Keratinocyte (primary cell): ENCODE data around the gene HOXA10. TPM values are rescaled to one million over a fixed set of nuclear protein-coding genes. Genes with fewer than 3 reads are reported as not detected.

ENCODE experiments used
- DNase-seq: peaks from one replicate; pipeline ENCODE4 v3.0.0-alpha.2; 2011; ENCODE audit warnings: low read depth, missing footprints, low spot score
- FAIRE-seq: peaks from 2 replicates; lab custom pipeline; 2011; peaks lifted over from hg19 to GRCh38; lab: Jason Lieb, UNC
- H2AFZ ChIP-seq: 2 replicates; pipeline ENCODE4 v1.6.0; 2012; ENCODE audit warnings: low read length, control low read depth, inconsistent platforms; ENCODE audit not compliant: control insufficient read depth
- H3K27ac ChIP-seq: 2 replicates; pipeline ENCODE4 v1.5.1; 2011; ENCODE audit warnings: low read length; ENCODE audit not compliant: control insufficient read depth, insufficient read depth
- H3K27me3 ChIP-seq: 3 replicates; pipeline ENCODE4 v1.6.0; 2011; ENCODE audit warnings: low read length; ENCODE audit not compliant: control insufficient read depth, insufficient read depth; ENCODE audit errors: extremely low read depth
- H3K36me3 ChIP-seq, 2 experiments: 2 replicates in 1 of 2; 3 replicates in 1 of 2; pipeline ENCODE4 v1.5.1; 2011; ENCODE audit warnings: low read length in 2 of 2, mild to moderate bottlenecking in 1 of 2; ENCODE audit not compliant: control insufficient read depth in 2 of 2, insufficient read depth in 2 of 2; ENCODE audit errors: extremely low read depth in 1 of 2
- H3K4me1 ChIP-seq: 3 replicates; pipeline ENCODE4 v1.5.1; 2011; ENCODE audit warnings: low read length; ENCODE audit not compliant: control insufficient read depth, insufficient read depth; ENCODE audit errors: extremely low read depth
- H3K4me2 ChIP-seq: 3 replicates; pipeline ENCODE4 v1.6.0; 2011; ENCODE audit warnings: low read depth, low read length; ENCODE audit not compliant: control insufficient read depth, insufficient read depth; ENCODE audit errors: extremely low read depth
- H3K4me3 ChIP-seq, 3 experiments: fragments of 200-600 bp in 1 of 3; sonication (generic) in 1 of 3; 2 replicates in 2 of 3; 3 replicates in 1 of 3; pipeline ENCODE4 v1.5.1; 2011 to 2016; ENCODE audit warnings: low read length in 3 of 3, mild to moderate bottlenecking in 3 of 3, control low read depth in 2 of 3, inconsistent platforms in 1 of 3, low read depth in 1 of 3, mixed read lengths in 1 of 3, mixed run types in 1 of 3, moderate library complexity in 1 of 3; ENCODE audit not compliant: control insufficient read depth in 2 of 3, insufficient read depth in 2 of 3; ENCODE audit errors: extremely low read depth in 1 of 3
- H3K79me2 ChIP-seq: 2 replicates; pipeline ENCODE4 v1.6.0; 2012; ENCODE audit warnings: low read length; ENCODE audit not compliant: control insufficient read depth, insufficient read depth
- H3K9ac ChIP-seq: 3 replicates; pipeline ENCODE4 v1.6.0; 2011; ENCODE audit warnings: low read length; ENCODE audit not compliant: control insufficient read depth, insufficient read depth; ENCODE audit errors: extremely low read depth
- H3K9me1 ChIP-seq: 3 replicates; pipeline ENCODE4 v1.6.0; 2011; ENCODE audit warnings: low read length; ENCODE audit not compliant: control insufficient read depth, insufficient read depth; ENCODE audit errors: extremely low read depth
- H3K9me3 ChIP-seq: 2 replicates; pipeline ENCODE4 v1.5.1; 2012; ENCODE audit warnings: low read depth, low read length; ENCODE audit not compliant: control insufficient read depth
- H4K20me1 ChIP-seq: 3 replicates; pipeline ENCODE4 v1.6.0; 2011; ENCODE audit warnings: low read length; ENCODE audit not compliant: control insufficient read depth, insufficient read depth; ENCODE audit errors: extremely low read depth
- EZH2 ChIP-seq: IDR thresholded peaks from one replicate; pipeline ENCODE4 v1.6.1; 2012; ENCODE audit warnings: inconsistent platforms, mild to moderate bottlenecking, low read length, moderate library complexity
- dilution Hi-C: fragments of 300-500 bp; cut with MboI; formaldehyde crosslinking; loops from one replicate; pipeline ENCODE4 v1.7.0; 2020; ENCODE audit warnings: low sequenced_read_pairs; ENCODE audit not compliant: extremely low pct_ligation_motif_present
- polyA plus RNA-seq, 5 experiments: library from polyadenylated mRNA; depleted of rRNA in 3 of 5; stranded (reverse) in 3 of 5; stranded (forward) in 1 of 5; unstranded in 1 of 5; fragments of >200 nt; gene quantifications; 1 replicate in 1 of 5; 2 replicates in 3 of 5; 3 replicates in 1 of 5; pipeline versions ENCODE4 v1.2.1 to v1.2.3, GENCODE V29; 2011 to 2012; ENCODE audit warnings: missing spikeins in 2 of 5, low read depth in 1 of 5, low replicate concordance in 1 of 5
- TF ChIP-seq, protein P1 (sequence below), 3 experiments: IDR thresholded peaks in 1 of 3; conservative IDR thresholded peaks in 1 of 3; optimal IDR thresholded peaks in 1 of 3; 2 replicates in 2 of 3; 3 replicates in 1 of 3; pipeline versions ENCODE3 to v1.5.1; 2011; ENCODE audit warnings: low read length in 3 of 3, mild to moderate bottlenecking in 3 of 3, moderate library complexity in 2 of 3, control low read depth in 1 of 3, inconsistent platforms in 1 of 3; ENCODE audit not compliant: insufficient read depth in 2 of 3; ENCODE audit errors: extremely low read depth in 1 of 3

Gene HOXA10
- polyA plus RNA-seq, 1 donor (not counting 4 experiments of a cell fraction or from before 2014, with no cell fraction given), result 2.4 TPM

DNA sequence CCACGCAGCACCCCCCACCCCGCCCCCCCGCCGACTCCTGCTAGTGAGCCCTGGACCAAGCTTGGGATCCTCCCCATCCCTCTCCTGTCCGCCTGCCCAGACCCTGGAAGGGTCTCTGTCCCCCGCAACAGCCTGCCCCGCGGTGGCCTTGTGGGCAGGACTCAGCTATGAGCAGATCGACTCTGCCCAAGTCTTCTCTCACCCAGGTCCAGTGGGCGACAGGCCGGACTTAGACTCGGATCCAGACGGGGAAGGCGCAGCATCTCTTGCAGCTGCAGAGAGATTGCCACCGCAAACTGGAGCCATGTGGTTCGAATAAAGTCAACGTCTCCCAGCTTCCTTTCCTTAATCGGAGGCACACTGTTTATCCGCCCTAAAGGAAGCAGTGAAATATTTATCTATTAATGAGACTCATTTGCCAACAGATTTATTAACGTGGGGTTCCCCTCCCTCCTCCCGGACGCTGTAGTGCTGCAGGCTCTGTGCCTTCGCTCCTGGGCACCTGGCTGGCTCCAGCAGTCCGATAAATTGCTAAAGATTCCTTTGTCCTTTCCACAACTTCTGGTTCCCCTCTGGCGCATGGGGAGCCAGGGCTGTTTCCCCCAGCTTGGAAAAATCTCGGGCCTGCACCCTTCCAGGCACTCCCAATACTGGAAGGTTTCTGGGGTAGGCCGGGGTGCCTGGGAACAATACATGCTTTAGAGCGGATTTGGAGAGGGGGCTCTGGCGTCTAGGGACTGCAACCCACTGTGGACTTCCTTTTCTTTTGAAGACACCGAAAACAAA is 17.0 kb downstream of the HOXA10 start:
- Histone ChIP-seq H3K27me3 (no peaks in the 10 kb centered on the region), H3K79me2 (peaks cover 39% of the 10 kb centered on the region), H3K9me3 (no peaks in the 10 kb centered on the region), H3K4me2 (peak overlapping the region; percentile 98), H4K20me1 (no peaks in the 10 kb centered on the region), H3K4me1 (peaks cover 76% of the 10 kb centered on the region), H2AFZ (peak overlapping the region; percentile 87), H3K9me1 (no peaks in the 10 kb centered on the region), H3K36me3 (no peaks in the 10 kb centered on the region), H3K27ac (peak overlapping the region; percentile 87), H3K9ac (peak overlapping the region; percentile 90), H3K4me3 (peak overlapping the region; percentile 55 to 94 (median 80))
- no peak for TF ChIP-seq EZH2
- no peak for DNase-seq
- dilution Hi-C loops, result no loop called here
- FAIRE-seq, result no peak

DNA sequence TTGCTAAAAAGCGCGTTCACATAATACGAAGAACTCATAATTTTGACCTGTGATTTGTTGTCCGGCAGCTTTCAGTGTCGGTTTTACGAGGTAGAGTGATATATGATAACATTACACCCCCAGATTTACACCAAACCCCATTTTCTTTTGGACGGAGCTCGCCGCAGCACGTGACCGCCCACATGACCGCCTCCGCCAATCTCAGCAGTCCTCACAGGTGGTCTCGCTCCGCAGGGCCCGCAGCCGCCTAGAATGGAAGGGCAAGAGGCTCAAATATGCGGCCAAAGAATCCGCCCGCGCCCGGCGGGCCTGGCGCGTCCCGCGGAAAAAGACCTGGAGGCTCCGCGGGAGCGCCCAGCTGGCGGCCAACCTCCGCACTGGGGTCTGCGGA is 17.6 kb downstream of the HOXA10 start, which contains the start of gene HOXA7:
TSS of gene HOXA7 (minus strand) at position 168 of the 391 bp plus-strand sequence. CDS start at position 38, 130 bp downstream.
- H3K9ac ChIP-seq, result peak within 1 kb of the TSS; percentile 90
- H3K4me2 ChIP-seq, result peak within 1 kb of the TSS; percentile 98
- peaks cover 78% of the 10 kb centered on the region for H3K4me1 ChIP-seq
- H3K9me3 ChIP-seq, result no peaks in the 10 kb centered on the region
- no peaks in the 10 kb centered on the region for H3K36me3 ChIP-seq
- no peaks in the 10 kb centered on the region for H4K20me1 ChIP-seq
- dilution Hi-C loops, result no loop called here
- peak within 1 kb of the TSS; percentile 90 for H2AFZ ChIP-seq
- no peaks in the 10 kb centered on the region for H3K27me3 ChIP-seq
- DNase-seq (no peak), FAIRE-seq (peak; percentile 57)
- TF ChIP-seq EZH2, result no peak
- TF ChIP-seq, protein P1, sequence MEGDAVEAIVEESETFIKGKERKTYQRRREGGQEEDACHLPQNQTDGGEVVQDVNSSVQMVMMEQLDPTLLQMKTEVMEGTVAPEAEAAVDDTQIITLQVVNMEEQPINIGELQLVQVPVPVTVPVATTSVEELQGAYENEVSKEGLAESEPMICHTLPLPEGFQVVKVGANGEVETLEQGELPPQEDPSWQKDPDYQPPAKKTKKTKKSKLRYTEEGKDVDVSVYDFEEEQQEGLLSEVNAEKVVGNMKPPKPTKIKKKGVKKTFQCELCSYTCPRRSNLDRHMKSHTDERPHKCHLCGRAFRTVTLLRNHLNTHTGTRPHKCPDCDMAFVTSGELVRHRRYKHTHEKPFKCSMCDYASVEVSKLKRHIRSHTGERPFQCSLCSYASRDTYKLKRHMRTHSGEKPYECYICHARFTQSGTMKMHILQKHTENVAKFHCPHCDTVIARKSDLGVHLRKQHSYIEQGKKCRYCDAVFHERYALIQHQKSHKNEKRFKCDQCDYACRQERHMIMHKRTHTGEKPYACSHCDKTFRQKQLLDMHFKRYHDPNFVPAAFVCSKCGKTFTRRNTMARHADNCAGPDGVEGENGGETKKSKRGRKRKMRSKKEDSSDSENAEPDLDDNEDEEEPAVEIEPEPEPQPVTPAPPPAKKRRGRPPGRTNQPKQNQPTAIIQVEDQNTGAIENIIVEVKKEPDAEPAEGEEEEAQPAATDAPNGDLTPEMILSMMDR (optimal IDR thresholded peaks at IDR 0.05 in 1 of 3, IDR thresholded peaks at IDR 0.05 in 1 of 3, conservative IDR thresholded peaks at IDR 0.05 in 1 of 3; ENCODE audit: extremely low read depth in 1 of 3, insufficient read depth in 2 of 3, low read length in 3 of 3), result no peak
- peaks cover 40% of the 10 kb centered on the region for H3K79me2 ChIP-seq
- H3K27ac ChIP-seq, result peak within 1 kb of the TSS; percentile 87
- no peaks in the 10 kb centered on the region for H3K9me1 ChIP-seq
- H3K4me3 ChIP-seq, result peak within 1 kb of the TSS; percentile 55 to 94 (median 80)
